D721Med (cell line): ENCODE measurements around the gene HDAC8.

Experiments used
- DNase-seq: peaks from one replicate; pipeline ENCODE4 v3.0.0; 2011; ENCODE audit warnings: low spot score; ENCODE audit not compliant: insufficient read length
- FAIRE-seq: peaks from 2 replicates; lab custom pipeline; 2011; peaks lifted over from hg19 to GRCh38; lab: Jason Lieb, UNC
- CTCF ChIP-seq: IDR thresholded peaks from 2 replicates; pipeline ENCODE4 v1.5.1; 2012; ENCODE audit warnings: mild to moderate bottlenecking, control low read depth; ENCODE audit not compliant: insufficient read depth; ENCODE audit errors: missing control alignments

HDAC8 gene

GRCh38 chrX:72282302-72282701, 290.3 kb downstream of the HDAC8 start:
- no peak for FAIRE-seq
- no peak for TF ChIP-seq CTCF
- no peak for DNase-seq

- FAIRE-seq = no peak
- TF ChIP-seq CTCF = no peak
- no peak for DNase-seq
Measured at GRCh38 chrX:72280321-72280845, 292.3 kb downstream of the HDAC8 start.
